Mammary epithelial cell (primary cell): ENCODE results near the gene KMT2E.

Source experiments
- EZH2 ChIP-seq: IDR thresholded peaks from 2 replicates; pipeline ENCODE4 v1.6.1; 2012; ENCODE audit warnings: low read length, inconsistent platforms, borderline replicate concordance
- TF ChIP-seq, protein P1 (sequence below), 2 donors: IDR thresholded peaks in 1 of 2; conservative IDR thresholded peaks in 1 of 2; 2 replicates each; pipeline ENCODE4 v1.5.1; 2011 to 2012; ENCODE audit warnings: inconsistent platforms in 2 of 2, low read length in 2 of 2, mild to moderate bottlenecking in 2 of 2, control low read depth in 1 of 2, low read depth in 1 of 2; ENCODE audit not compliant: insufficient read depth in 1 of 2; ENCODE audit errors: extremely low read depth in 1 of 2

DNA sequence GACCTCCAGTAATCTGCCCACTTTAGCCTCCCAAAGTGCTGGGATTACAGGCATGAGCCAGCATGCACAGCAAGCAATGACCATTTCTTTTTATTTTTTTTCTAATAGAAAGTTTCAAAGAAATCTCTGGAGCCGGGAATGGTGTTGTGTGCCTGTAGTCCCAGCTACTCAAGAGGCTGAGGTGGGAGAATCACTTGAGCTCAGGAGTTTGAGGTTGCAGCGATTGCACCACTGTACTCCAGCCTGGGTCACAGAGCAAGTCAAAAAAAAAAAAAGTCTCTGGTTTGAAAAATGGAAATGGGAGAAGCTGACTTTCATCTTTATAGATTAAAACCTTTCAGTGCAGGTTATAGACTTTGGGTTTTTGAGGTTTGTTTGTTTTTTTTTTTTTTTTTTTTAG is 44.8 kb upstream of the KMT2E start:
- TF ChIP-seq, protein P1, sequence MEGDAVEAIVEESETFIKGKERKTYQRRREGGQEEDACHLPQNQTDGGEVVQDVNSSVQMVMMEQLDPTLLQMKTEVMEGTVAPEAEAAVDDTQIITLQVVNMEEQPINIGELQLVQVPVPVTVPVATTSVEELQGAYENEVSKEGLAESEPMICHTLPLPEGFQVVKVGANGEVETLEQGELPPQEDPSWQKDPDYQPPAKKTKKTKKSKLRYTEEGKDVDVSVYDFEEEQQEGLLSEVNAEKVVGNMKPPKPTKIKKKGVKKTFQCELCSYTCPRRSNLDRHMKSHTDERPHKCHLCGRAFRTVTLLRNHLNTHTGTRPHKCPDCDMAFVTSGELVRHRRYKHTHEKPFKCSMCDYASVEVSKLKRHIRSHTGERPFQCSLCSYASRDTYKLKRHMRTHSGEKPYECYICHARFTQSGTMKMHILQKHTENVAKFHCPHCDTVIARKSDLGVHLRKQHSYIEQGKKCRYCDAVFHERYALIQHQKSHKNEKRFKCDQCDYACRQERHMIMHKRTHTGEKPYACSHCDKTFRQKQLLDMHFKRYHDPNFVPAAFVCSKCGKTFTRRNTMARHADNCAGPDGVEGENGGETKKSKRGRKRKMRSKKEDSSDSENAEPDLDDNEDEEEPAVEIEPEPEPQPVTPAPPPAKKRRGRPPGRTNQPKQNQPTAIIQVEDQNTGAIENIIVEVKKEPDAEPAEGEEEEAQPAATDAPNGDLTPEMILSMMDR (conservative IDR thresholded peaks at IDR 0.05 in 1 of 2, IDR thresholded peaks at IDR 0.05 in 1 of 2; ENCODE audit: extremely low read depth in 1 of 2, insufficient read depth in 1 of 2, low read depth in 1 of 2, low read length in 2 of 2), result no peak
- no peak for TF ChIP-seq EZH2
